Loucy (cell line): ENCODE measurements around the gene YAP1.

ENCODE experiments used
- H2AFZ ChIP-seq: fragments of 200-600 bp; sonication (generic); 2 replicates; pipeline ENCODE4 v1.6.0; 2016; ENCODE audit warnings: antibody characterized with exemption, mild to moderate bottlenecking, low read length, moderate library complexity
- H3F3A ChIP-seq: fragments of 200-600 bp; 2 replicates; pipeline ENCODE4 v1.6.0; 2016; ENCODE audit warnings: antibody characterized with exemption, low read depth, mild to moderate bottlenecking
- H3K27me3 ChIP-seq: fragments of 200-600 bp; sonication (generic); 2 replicates; pipeline ENCODE4 v1.6.1; 2014; ENCODE audit warnings: low read length, mild to moderate bottlenecking; ENCODE audit not compliant: insufficient read depth, poor library complexity, severe bottlenecking
- H3K36me3 ChIP-seq: fragments of 200-600 bp; sonication (generic); 2 replicates; pipeline ENCODE4 v1.6.1; 2016; ENCODE audit warnings: low read length; ENCODE audit not compliant: insufficient read depth
- H3K4me1 ChIP-seq: fragments of 200-600 bp; sonication (generic); 2 replicates; pipeline ENCODE4 v1.5.1; 2014; ENCODE audit warnings: low read length, mild to moderate bottlenecking; ENCODE audit not compliant: insufficient read depth, poor library complexity, severe bottlenecking
- H3K4me2 ChIP-seq: fragments of 200-600 bp; sonication (generic); 2 replicates; pipeline ENCODE4 v1.6.0; 2014; ENCODE audit warnings: antibody characterized with exemption, low read length, low read depth, mild to moderate bottlenecking; ENCODE audit not compliant: poor library complexity, severe bottlenecking
- H3K4me3 ChIP-seq: fragments of 200-600 bp; sonication (generic); 2 replicates; pipeline ENCODE4 v1.5.1; 2014; ENCODE audit warnings: low read length, mild to moderate bottlenecking, mixed read lengths; ENCODE audit not compliant: poor library complexity, severe bottlenecking
- H3K79me2 ChIP-seq: fragments of 200-600 bp; sonication (generic); 2 replicates; pipeline ENCODE4 v1.6.1; 2014; ENCODE audit warnings: low read length; ENCODE audit not compliant: insufficient read depth
- H3K9ac ChIP-seq: fragments of 200-600 bp; sonication (generic); 2 replicates; pipeline ENCODE4 v1.6.0; 2014; ENCODE audit warnings: mild to moderate bottlenecking, low read depth, low read length, moderate library complexity; ENCODE audit not compliant: poor library complexity, severe bottlenecking
- H3K9me2 ChIP-seq: fragments of 200-600 bp; sonication (generic); replicated peaks from 2 replicates; pipeline ENCODE4 v1.6.1; 2016; ENCODE audit warnings: low read depth, low read length, mixed read lengths
- H3K9me3 ChIP-seq: fragments of 200-600 bp; sonication (generic); 2 replicates; pipeline ENCODE4 v1.6.1; 2014; ENCODE audit warnings: mild to moderate bottlenecking, antibody characterized with exemption, low read length, low read depth; ENCODE audit not compliant: insufficient read depth
- H4K20me1 ChIP-seq: fragments of 200-600 bp; sonication (generic); 2 replicates; pipeline ENCODE4 v1.6.0; 2014; ENCODE audit warnings: antibody characterized with exemption, low read length, mild to moderate bottlenecking; ENCODE audit not compliant: insufficient read depth, poor library complexity, severe bottlenecking
- CTCF ChIP-seq: fragments of 200-600 bp; sonication (generic); conservative IDR thresholded peaks from 2 replicates; pipeline ENCODE4 v1.5.1; 2014; ENCODE audit warnings: mild to moderate bottlenecking, antibody characterized with exemption, low read length
- EZH2phosphoT487 ChIP-seq: fragments of 200-600 bp; IDR thresholded peaks from 2 replicates; pipeline ENCODE4 v1.6.1; 2018; ENCODE audit warnings: antibody characterized with exemption, mild to moderate bottlenecking, moderate library complexity, borderline replicate concordance

The YAP1 gene

DNA sequence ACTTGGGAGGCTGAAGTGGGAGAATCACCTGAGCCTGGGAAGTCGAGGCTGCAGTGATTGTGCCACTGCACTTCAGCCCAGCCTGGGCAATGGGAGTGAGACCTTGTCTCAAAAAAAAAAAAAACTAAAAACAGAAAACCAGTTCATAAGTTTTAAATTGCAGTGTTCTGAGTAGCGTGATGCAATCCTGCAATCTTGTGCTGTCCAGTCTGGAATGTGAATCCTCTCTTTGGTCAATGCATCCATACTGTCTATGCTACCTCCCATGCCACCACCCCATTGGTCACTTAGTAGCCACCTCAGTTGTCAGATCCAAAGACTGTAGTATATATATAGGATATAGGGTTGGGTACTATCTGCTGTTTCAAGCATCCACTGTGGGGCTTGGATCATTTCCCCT is 11.1 kb downstream of the YAP1 start:
- no peak overlapping the region for H2AFZ ChIP-seq
- no peak overlapping the region for H3K9ac ChIP-seq
- H4K20me1 ChIP-seq: no peaks in the 10 kb centered on the region
- H3K4me3 ChIP-seq: no peak overlapping the region
- no peaks in the 10 kb centered on the region for H3F3A ChIP-seq
- H3K4me2 ChIP-seq: no peak overlapping the region
- no peaks in the 10 kb centered on the region for H3K9me3 ChIP-seq
- no peaks in the 10 kb centered on the region for H3K79me2 ChIP-seq
- no peaks in the 10 kb centered on the region for H3K4me1 ChIP-seq
- peaks cover 61% of the 10 kb centered on the region for H3K27me3 ChIP-seq
- no peak for TF ChIP-seq EZH2phosphoT487
- H3K9me2 ChIP-seq: no peaks in the 10 kb centered on the region
- no peaks in the 10 kb centered on the region for H3K36me3 ChIP-seq

- no peak for TF ChIP-seq CTCF
- no peak for TF ChIP-seq EZH2phosphoT487
- H3K79me2 ChIP-seq: no peaks in the 10 kb centered on the region
These were observed 24.4 kb downstream of the YAP1 start for GRCh38 chr11:102134597-102134996.

GRCh38 chr11:102135256-102135655 is 25.0 kb downstream of the YAP1 start:
- no peaks in the 10 kb centered on the region for H3K9me3 ChIP-seq
- H3K9me2 ChIP-seq: no peaks in the 10 kb centered on the region
- no peak overlapping the region for H3K9ac ChIP-seq
- TF ChIP-seq EZH2phosphoT487: no peak
- no peak for TF ChIP-seq CTCF
- no peaks in the 10 kb centered on the region for H3F3A ChIP-seq
- no peak overlapping the region for H3K4me2 ChIP-seq
- H3K36me3 ChIP-seq: no peaks in the 10 kb centered on the region
- no peaks in the 10 kb centered on the region for H3K79me2 ChIP-seq
- no peak overlapping the region for H3K4me3 ChIP-seq
- H4K20me1 ChIP-seq: no peaks in the 10 kb centered on the region
- no peaks in the 10 kb centered on the region for H3K4me1 ChIP-seq
- H2AFZ ChIP-seq: no peak overlapping the region
- H3K27me3 ChIP-seq: peaks cover 4% of the 10 kb centered on the region

More at GRCh38 chr11:102134597-102134996, 24.4 kb downstream of the YAP1 start:
- Histone ChIP-seq H3K4me2 (no peak overlapping the region), H3K9ac (no peak overlapping the region), H2AFZ (no peak overlapping the region), H3K4me1 (no peaks in the 10 kb centered on the region), H3K9me2 (no peaks in the 10 kb centered on the region), H3F3A (no peaks in the 10 kb centered on the region), H3K36me3 (no peaks in the 10 kb centered on the region), H3K9me3 (no peaks in the 10 kb centered on the region), H4K20me1 (no peaks in the 10 kb centered on the region), H3K27me3 (peaks cover 4% of the 10 kb centered on the region), H3K4me3 (no peak overlapping the region)

DNA sequence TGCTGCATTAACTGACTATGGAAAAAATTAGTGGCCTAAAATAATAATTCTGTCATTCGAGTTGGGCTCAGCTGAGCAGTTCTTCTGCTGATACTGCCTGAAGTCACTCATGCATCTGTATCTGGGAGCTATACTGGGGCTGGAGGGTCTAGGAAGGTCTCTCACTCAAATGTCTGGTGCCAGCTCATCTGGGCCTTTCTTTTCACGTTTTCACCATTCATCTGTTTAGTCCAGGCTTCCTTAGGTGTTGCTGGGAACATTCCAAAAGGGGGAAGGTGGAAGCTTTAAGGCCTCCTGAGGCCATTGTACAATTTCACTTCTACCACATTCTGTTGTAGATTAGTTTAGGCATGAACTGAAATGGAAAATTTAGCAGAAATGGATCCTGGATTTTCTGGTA is 28.0 kb downstream of the YAP1 start:
- no peak overlapping the region for H3K9ac ChIP-seq
- H3K9me2 ChIP-seq: no peaks in the 10 kb centered on the region
- peaks cover 8% of the 10 kb centered on the region for H3K27me3 ChIP-seq
- no peak overlapping the region for H3K4me2 ChIP-seq
- H3K4me1 ChIP-seq: no peaks in the 10 kb centered on the region
- no peak overlapping the region for H2AFZ ChIP-seq
- H3K36me3 ChIP-seq: no peaks in the 10 kb centered on the region
- H3K9me3 ChIP-seq: no peaks in the 10 kb centered on the region
- no peaks in the 10 kb centered on the region for H3F3A ChIP-seq
- no peaks in the 10 kb centered on the region for H3K79me2 ChIP-seq
- no peaks in the 10 kb centered on the region for H4K20me1 ChIP-seq
- no peak overlapping the region for H3K4me3 ChIP-seq
- no peak for TF ChIP-seq CTCF
- no peak for TF ChIP-seq EZH2phosphoT487
